HepG2 (cell line): ENCODE data around the gene SASS6.

Experiments
- JUND ChIP-seq: sonication (generic); formaldehyde crosslinking; IDR thresholded peaks from 2 replicates; pipeline ENCODE4 v1.8.0; 2022; ENCODE audit warnings: mild to moderate bottlenecking, missing genetic modification reagents
- NCOA1 ChIP-seq: sonication (generic); formaldehyde crosslinking; IDR thresholded peaks from 2 replicates; pipeline ENCODE4 v1.9.0; 2021; ENCODE audit warnings: missing genetic modification reagents
- TERF1 ChIP-seq: sonication (generic); formaldehyde crosslinking; IDR thresholded peaks from 2 replicates; pipeline ENCODE4 v1.8.0; 2022; ENCODE audit warnings: mild to moderate bottlenecking, missing genetic modification reagents, moderate library complexity
- ZSCAN12 ChIP-seq: sonication (generic); formaldehyde crosslinking; IDR thresholded peaks from 2 replicates; pipeline ENCODE4 v1.9.0; 2021; ENCODE audit warnings: mild to moderate bottlenecking, missing genetic modification reagents

GRCh38 chr1:100164216-100164615 is 31.5 kb upstream of the SASS6 start:
- TF ChIP-seq ZSCAN12 (CRISPR knock-in tag) (no peak), NCOA1 (no peak), TERF1 (CRISPR knock-in tag) (no peak), JUND (CRISPR knock-in tag) (no peak)
